Measurements from ENCODE around the gene HRCT1. TPM values are rescaled to one million over a fixed set of nuclear protein-coding genes. Genes with fewer than 3 reads are reported as not detected.
A peak's percentile ranks its signal among the peaks of the same experiment; 100 is the strongest.

HRCT1 gene
- total RNA-seq, 1 donor from 2014 or later = 0.72 TPM

GRCh38 chr9:35948901-35949318 lies 42.9 kb downstream of the HRCT1 start:
- H3K4me1 Mint-ChIP-seq = peaks cover 19% of the 10 kb centered on the region
- no peak for DNase-seq (ENCODE audit: low spot score in 2 of 2, unreplicated experiment in 2 of 2)
- no peaks in the 10 kb centered on the region for H3K9me3 Mint-ChIP-seq
- peak overlapping the region; percentile 39 for H3K27ac Mint-ChIP-seq
- no peaks in the 10 kb centered on the region for H3K36me3 Mint-ChIP-seq
- H3K27me3 Mint-ChIP-seq (ENCODE audit: low read depth) = peaks cover 26% of the 10 kb centered on the region
- no peak for TF ChIP-seq CTCF (IDR thresholded peaks at IDR 0.05; ENCODE audit: unreplicated experiment)
- no peak overlapping the region for H3K4me3 Mint-ChIP-seq

GRCh38 chr9:35951736-35952135 lies 45.7 kb downstream of the HRCT1 start:
- Mint-ChIP-seq H3K36me3 (no peaks in the 10 kb centered on the region), H3K4me1 (peaks cover 11% of the 10 kb centered on the region), H3K27me3 (ENCODE audit: low read depth) (peaks cover 31% of the 10 kb centered on the region), H3K4me3 (no peak overlapping the region), H3K27ac (no peak overlapping the region), H3K9me3 (no peaks in the 10 kb centered on the region)
- TF ChIP-seq CTCF (IDR thresholded peaks at IDR 0.05; ENCODE audit: unreplicated experiment) = no peak
- no peak for DNase-seq (ENCODE audit: low spot score in 2 of 2, unreplicated experiment in 2 of 2)

GRCh38 chr9:35952526-35953191 lies 46.7 kb downstream of the HRCT1 start:
- TF ChIP-seq CTCF (IDR thresholded peaks at IDR 0.05; ENCODE audit: unreplicated experiment) = no peak
- no peaks in the 10 kb centered on the region for H3K9me3 Mint-ChIP-seq
- H3K4me3 Mint-ChIP-seq = no peak overlapping the region
- DNase-seq (ENCODE audit: low spot score in 2 of 2, unreplicated experiment in 2 of 2) = no peak
- H3K4me1 Mint-ChIP-seq = peaks cover 11% of the 10 kb centered on the region
- no peak overlapping the region for H3K27ac Mint-ChIP-seq
- peaks cover 40% of the 10 kb centered on the region for H3K27me3 Mint-ChIP-seq (ENCODE audit: low read depth)
- H3K36me3 Mint-ChIP-seq = no peaks in the 10 kb centered on the region

- DNase-seq (ENCODE audit: low spot score in 2 of 2, unreplicated experiment in 2 of 2) = peak in 1 of 2 experiments; percentile 48
- peaks cover 57% of the 10 kb centered on the region for H3K27me3 Mint-ChIP-seq (ENCODE audit: low read depth)
Measured at GRCh38 chr9:35954942-35955546, 49.0 kb downstream of the HRCT1 start.

GRCh38 chr9:35956651-35957050 lies 50.6 kb downstream of the HRCT1 start:
- TF ChIP-seq CTCF (IDR thresholded peaks at IDR 0.05; ENCODE audit: unreplicated experiment) = no peak
- Mint-ChIP-seq H3K27ac (no peak overlapping the region), H3K4me3 (no peak overlapping the region), H3K27me3 (ENCODE audit: low read depth) (peaks cover 71% of the 10 kb centered on the region), H3K9me3 (no peaks in the 10 kb centered on the region), H3K4me1 (no peaks in the 10 kb centered on the region), H3K36me3 (no peaks in the 10 kb centered on the region)
- no peak for DNase-seq (ENCODE audit: low spot score in 2 of 2, unreplicated experiment in 2 of 2)

More at GRCh38 chr9:35954942-35955546, 49.0 kb downstream of the HRCT1 start:
- no peak overlapping the region for H3K27ac Mint-ChIP-seq
- TF ChIP-seq CTCF (IDR thresholded peaks at IDR 0.05; ENCODE audit: unreplicated experiment) = peak; percentile 57
- H3K4me3 Mint-ChIP-seq = no peak overlapping the region
- no peaks in the 10 kb centered on the region for H3K4me1 Mint-ChIP-seq
- H3K36me3 Mint-ChIP-seq = no peaks in the 10 kb centered on the region
- no peaks in the 10 kb centered on the region for H3K9me3 Mint-ChIP-seq

Other genes starting within 250 kb of the HRCT1 start
- gene RMRP, start 248.2 kb upstream of the HRCT1 start, total RNA-seq = 20,234 to 21,305 TPM (median 21,148 TPM) in 3 replicates
- 16.7 to 17.8 TPM (median 17.0 TPM) in 3 replicates for gene CCDC107, start 247.9 kb upstream of the HRCT1 start, total RNA-seq
- gene ARHGEF39, start 241.0 kb upstream of the HRCT1 start, total RNA-seq = 6.3 to 8.0 TPM (median 6.5 TPM) in 3 replicates
- gene CA9, start 232.3 kb upstream of the HRCT1 start, total RNA-seq = 1.1 to 2.3 TPM (median 1.7 TPM) in 3 replicates
- 289 to 294 TPM (median 291 TPM) in 3 replicates for gene TPM2, start 216.3 kb upstream of the HRCT1 start, total RNA-seq
- 224 to 230 TPM (median 226 TPM) in 3 replicates for gene TLN1, start 174.0 kb upstream of the HRCT1 start, total RNA-seq
- gene CREB3, start 173.5 kb upstream of the HRCT1 start, total RNA-seq = 29.1 to 32.7 TPM (median 31.6 TPM) in 3 replicates
- gene GBA2, start 157.0 kb upstream of the HRCT1 start, total RNA-seq = 81.5 to 84.7 TPM (median 83.9 TPM) in 3 replicates
- gene RGP1, start 156.9 kb upstream of the HRCT1 start, total RNA-seq = 32.6 to 34.3 TPM (median 33.9 TPM) in 3 replicates
- not detected in 3 replicates for gene MSMP, start 151.9 kb upstream of the HRCT1 start, total RNA-seq
- 27.2 to 32.4 TPM (median 30.6 TPM) in 3 replicates for gene NPR2, start 114.6 kb upstream of the HRCT1 start, total RNA-seq
- gene SPAG8, start 93.9 kb upstream of the HRCT1 start, total RNA-seq = 0.89 to 1.6 TPM (median 1.4 TPM) in 3 replicates
- gene HINT2, start 91.2 kb upstream of the HRCT1 start, total RNA-seq = 29.3 to 31.3 TPM (median 30.7 TPM) in 3 replicates
- 0.07 TPM in 1 of 3 replicates, not detected in the others for gene FAM221B, start 77.5 kb upstream of the HRCT1 start, total RNA-seq
- 44.4 to 47.9 TPM (median 45.0 TPM) in 3 replicates for gene TMEM8B, start 77.0 kb upstream of the HRCT1 start, total RNA-seq
- not detected in 3 replicates for gene OR13J1, start 35.8 kb upstream of the HRCT1 start, total RNA-seq
- 0.14 to 0.47 TPM (median 0.27 TPM) in 3 replicates for gene SPAAR, start 3.3 kb downstream of the HRCT1 start, total RNA-seq
- gene OR2S2, start 52.0 kb downstream of the HRCT1 start, total RNA-seq = not detected in 3 replicates
- gene RECK, start 130.7 kb downstream of the HRCT1 start, total RNA-seq = 14.3 to 15.1 TPM (median 14.8 TPM) in 3 replicates
- 31.3 to 34.1 TPM (median 33.3 TPM) in 3 replicates for gene GLIPR2, start 230.5 kb downstream of the HRCT1 start, total RNA-seq